DOHH2 (cell line): ENCODE results near the gene ZBTB16.

ENCODE experiments used
- H3F3A ChIP-seq: fragments of 200-600 bp; sonication (generic), shearing (Covaris generic); 2 replicates; pipeline ENCODE4 v1.6.0; 2016; ENCODE audit warnings: antibody characterized with exemption, mild to moderate bottlenecking; ENCODE audit not compliant: control insufficient read depth, insufficient read depth
- H3K27ac ChIP-seq: fragments of 200-600 bp; sonication (generic); 2 replicates; pipeline ENCODE4 v1.5.1; 2014; ENCODE audit warnings: low read depth, mild to moderate bottlenecking, low read length, moderate library complexity
- H3K27me3 ChIP-seq: fragments of 200-600 bp; sonication (generic); 2 replicates; pipeline ENCODE4 v1.6.1; 2014; ENCODE audit warnings: mild to moderate bottlenecking, low read length, mixed read lengths; ENCODE audit not compliant: control insufficient read depth
- H3K36me3 ChIP-seq: fragments of 200-600 bp; sonication (generic); 2 replicates; pipeline ENCODE4 v1.6.1; 2014; ENCODE audit warnings: mild to moderate bottlenecking, low read length, moderate library complexity, mixed read lengths; ENCODE audit not compliant: control insufficient read depth
- H3K4me1 ChIP-seq: fragments of 200-600 bp; sonication (generic); 2 replicates; pipeline ENCODE4 v1.6.1; 2014; ENCODE audit warnings: mild to moderate bottlenecking, low read length, mixed read lengths; ENCODE audit not compliant: control insufficient read depth
- H3K4me2 ChIP-seq: fragments of 200-600 bp; sonication (generic); 2 replicates; pipeline ENCODE4 v1.6.0; 2014; ENCODE audit warnings: mild to moderate bottlenecking, low read length, moderate library complexity
- H3K4me3 ChIP-seq: fragments of 200-600 bp; sonication (generic); 2 replicates; pipeline ENCODE4 v1.5.1; 2014; ENCODE audit warnings: mild to moderate bottlenecking, low read length, mixed read lengths
- H3K79me2 ChIP-seq: fragments of 200-600 bp; sonication (generic); 2 replicates; pipeline ENCODE4 v1.6.1; 2014; ENCODE audit warnings: mild to moderate bottlenecking, low read length, mixed read lengths; ENCODE audit not compliant: control insufficient read depth
- H3K9me2 ChIP-seq: fragments of 200-600 bp; sonication (generic); replicated peaks from 2 replicates; pipeline ENCODE4 v1.6.1; 2014; ENCODE audit warnings: mild to moderate bottlenecking, low read length, mixed read lengths; ENCODE audit not compliant: control insufficient read depth
- H3K9me3 ChIP-seq: fragments of 200-600 bp; sonication (generic); 2 replicates; pipeline ENCODE4 v1.6.1; 2014; ENCODE audit warnings: antibody characterized with exemption, low read length, mixed read lengths; ENCODE audit not compliant: control insufficient read depth, insufficient read depth
- H4K20me1 ChIP-seq: fragments of 200-600 bp; sonication (generic); 2 replicates; pipeline ENCODE4 v1.6.0; 2014; ENCODE audit warnings: low read depth, mild to moderate bottlenecking, antibody characterized with exemption, low read length, moderate library complexity; ENCODE audit not compliant: control insufficient read depth, insufficient read depth
- EZH2phosphoT487 ChIP-seq: fragments of 200-600 bp; sonication (generic); IDR thresholded peaks from 2 replicates; pipeline ENCODE4 v1.6.1; 2017; ENCODE audit warnings: borderline replicate concordance, mild to moderate bottlenecking, antibody characterized with exemption, low read length, moderate library complexity, mixed read lengths
- TF ChIP-seq, protein P1 (sequence below): fragments of 200-600 bp; sonication (generic); IDR thresholded peaks from one replicate; pipeline ENCODE4 v1.5.1; 2014; ENCODE audit warnings: antibody characterized with exemption, mild to moderate bottlenecking, low read depth, low read length; ENCODE audit not compliant: poor library complexity, severe bottlenecking

ZBTB16 gene

GRCh38 chr11:114288136-114288535 is 228.6 kb downstream of the ZBTB16 start:
- Histone ChIP-seq H3K4me2 (no peak overlapping the region), H3K9me2 (no peaks in the 10 kb centered on the region), H3K79me2 (no peaks in the 10 kb centered on the region), H3F3A (no peaks in the 10 kb centered on the region), H3K27ac (no peak overlapping the region), H3K9me3 (no peaks in the 10 kb centered on the region), H4K20me1 (no peaks in the 10 kb centered on the region), H3K4me3 (no peak overlapping the region), H3K36me3 (no peaks in the 10 kb centered on the region), H3K4me1 (no peaks in the 10 kb centered on the region), H3K27me3 (peaks cover 22% of the 10 kb centered on the region)
- TF ChIP-seq, protein P1, sequence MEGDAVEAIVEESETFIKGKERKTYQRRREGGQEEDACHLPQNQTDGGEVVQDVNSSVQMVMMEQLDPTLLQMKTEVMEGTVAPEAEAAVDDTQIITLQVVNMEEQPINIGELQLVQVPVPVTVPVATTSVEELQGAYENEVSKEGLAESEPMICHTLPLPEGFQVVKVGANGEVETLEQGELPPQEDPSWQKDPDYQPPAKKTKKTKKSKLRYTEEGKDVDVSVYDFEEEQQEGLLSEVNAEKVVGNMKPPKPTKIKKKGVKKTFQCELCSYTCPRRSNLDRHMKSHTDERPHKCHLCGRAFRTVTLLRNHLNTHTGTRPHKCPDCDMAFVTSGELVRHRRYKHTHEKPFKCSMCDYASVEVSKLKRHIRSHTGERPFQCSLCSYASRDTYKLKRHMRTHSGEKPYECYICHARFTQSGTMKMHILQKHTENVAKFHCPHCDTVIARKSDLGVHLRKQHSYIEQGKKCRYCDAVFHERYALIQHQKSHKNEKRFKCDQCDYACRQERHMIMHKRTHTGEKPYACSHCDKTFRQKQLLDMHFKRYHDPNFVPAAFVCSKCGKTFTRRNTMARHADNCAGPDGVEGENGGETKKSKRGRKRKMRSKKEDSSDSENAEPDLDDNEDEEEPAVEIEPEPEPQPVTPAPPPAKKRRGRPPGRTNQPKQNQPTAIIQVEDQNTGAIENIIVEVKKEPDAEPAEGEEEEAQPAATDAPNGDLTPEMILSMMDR: no peak
- no peak for TF ChIP-seq EZH2phosphoT487

DNA sequence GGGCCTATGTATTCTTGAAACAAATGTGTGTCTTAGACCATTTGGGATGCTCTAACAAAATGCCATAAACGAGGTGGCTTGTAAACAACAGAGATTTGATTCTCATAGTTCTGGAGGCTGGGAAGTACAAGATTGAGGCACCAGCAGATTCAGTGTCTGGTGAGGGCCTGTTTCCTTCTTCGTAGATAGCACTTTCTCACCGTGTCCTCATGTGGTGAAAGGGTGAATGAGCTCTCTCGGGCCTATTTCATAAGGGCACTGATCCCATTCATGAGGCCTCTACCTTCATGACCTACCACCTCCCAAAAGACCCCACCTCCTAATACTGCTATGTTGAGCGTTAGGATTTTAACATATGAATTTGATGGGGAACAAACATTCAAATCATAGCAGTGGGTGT is 230.3 kb downstream of the ZBTB16 start:
- Histone ChIP-seq H3K27ac (no peak overlapping the region), H3K4me2 (no peak overlapping the region), H3K27me3 (peaks cover 22% of the 10 kb centered on the region), H3K9me2 (no peaks in the 10 kb centered on the region), H3K4me1 (no peaks in the 10 kb centered on the region), H3K9me3 (no peaks in the 10 kb centered on the region), H3K4me3 (no peak overlapping the region), H3K36me3 (no peaks in the 10 kb centered on the region), H3F3A (no peaks in the 10 kb centered on the region), H4K20me1 (no peaks in the 10 kb centered on the region), H3K79me2 (no peaks in the 10 kb centered on the region)
- TF ChIP-seq, protein P1: no peak
- no peak for TF ChIP-seq EZH2phosphoT487

DNA sequence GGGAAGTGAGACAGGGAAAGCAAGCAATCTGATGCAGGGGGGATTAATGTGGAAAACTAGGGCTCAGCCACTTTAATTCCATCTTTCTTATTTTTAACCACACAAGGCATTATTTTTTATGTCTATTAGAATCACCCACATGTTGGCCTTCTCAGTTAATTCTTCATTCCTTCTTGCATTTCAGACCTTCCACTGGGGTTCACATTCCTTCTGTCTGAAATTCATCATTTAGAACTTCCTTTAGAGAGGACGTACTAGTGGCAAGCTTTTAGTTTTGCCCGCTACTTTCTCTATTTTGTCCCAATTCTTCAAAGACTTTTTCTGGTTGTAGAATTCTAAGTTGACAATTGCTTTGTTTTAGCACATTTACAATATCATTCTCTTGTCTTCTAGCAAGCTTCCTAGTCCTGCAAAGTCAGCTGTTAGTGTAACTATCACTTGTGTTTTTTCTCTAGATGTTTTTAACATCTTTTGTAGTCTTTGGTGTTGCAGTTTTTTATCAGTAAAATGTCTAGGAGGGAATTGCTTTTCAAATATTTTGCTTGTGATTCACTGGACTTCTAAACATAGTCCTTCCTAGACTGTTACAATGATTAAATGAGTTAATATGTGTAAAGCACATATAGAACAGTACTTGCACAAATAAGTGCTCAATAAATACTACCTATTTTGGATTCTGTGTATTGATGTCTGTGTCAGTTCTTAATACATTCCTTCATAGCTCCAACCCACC is 231.2 kb downstream of the ZBTB16 start:
- TF ChIP-seq, protein P1: no peak
- TF ChIP-seq EZH2phosphoT487: no peak
- Histone ChIP-seq H3K79me2 (no peaks in the 10 kb centered on the region), H4K20me1 (no peaks in the 10 kb centered on the region), H3K27me3 (peaks cover 22% of the 10 kb centered on the region), H3F3A (no peaks in the 10 kb centered on the region), H3K4me3 (no peak overlapping the region), H3K4me2 (no peak overlapping the region), H3K9me3 (no peaks in the 10 kb centered on the region), H3K9me2 (no peaks in the 10 kb centered on the region), H3K36me3 (no peaks in the 10 kb centered on the region), H3K4me1 (no peaks in the 10 kb centered on the region), H3K27ac (no peak overlapping the region)
